Stimulated activated CD4-positive, alpha-beta T cell treated with anti-CD3 and anti-CD28 coated beads, Interleukin-15, amount 100 ng/mL, for 24 hours (primary cell): Measurements from ENCODE around the gene UBASH3B.
A peak's percentile ranks its signal among the peaks of the same experiment; 100 is the strongest.

ENCODE experiments used
- DNase-seq: peaks from one replicate; pipeline ENCODE4 v3.0.0-alpha.2; 2020

The UBASH3B gene

DNA sequence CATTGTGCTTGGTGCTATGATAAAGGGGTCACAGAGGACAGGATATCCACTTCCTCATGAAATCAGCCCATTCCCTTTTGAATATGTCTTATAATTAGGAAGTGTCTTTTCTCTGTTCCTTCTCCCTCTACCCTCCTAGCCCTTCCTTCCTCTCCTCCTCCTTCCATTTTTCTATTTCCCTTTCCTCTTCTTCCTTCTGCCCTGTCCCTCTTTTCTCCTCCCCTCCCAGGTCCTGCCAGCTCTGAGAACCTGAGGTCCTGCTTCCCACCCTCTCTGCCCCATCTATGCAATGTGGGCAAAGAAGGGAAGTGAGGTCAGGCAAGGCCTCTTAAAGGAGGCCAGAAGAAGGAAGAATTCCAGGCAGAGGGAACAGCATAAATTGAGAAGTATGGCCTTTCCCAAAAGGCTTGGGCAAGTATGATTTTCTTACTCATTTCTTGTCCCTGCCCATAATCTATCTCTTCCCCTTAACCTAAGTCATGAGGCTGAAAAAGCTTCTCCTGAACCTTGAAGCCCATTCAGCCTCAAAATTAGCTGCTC lies 7.7 kb upstream of the UBASH3B start:
- DNase-seq: no peak

DNA sequence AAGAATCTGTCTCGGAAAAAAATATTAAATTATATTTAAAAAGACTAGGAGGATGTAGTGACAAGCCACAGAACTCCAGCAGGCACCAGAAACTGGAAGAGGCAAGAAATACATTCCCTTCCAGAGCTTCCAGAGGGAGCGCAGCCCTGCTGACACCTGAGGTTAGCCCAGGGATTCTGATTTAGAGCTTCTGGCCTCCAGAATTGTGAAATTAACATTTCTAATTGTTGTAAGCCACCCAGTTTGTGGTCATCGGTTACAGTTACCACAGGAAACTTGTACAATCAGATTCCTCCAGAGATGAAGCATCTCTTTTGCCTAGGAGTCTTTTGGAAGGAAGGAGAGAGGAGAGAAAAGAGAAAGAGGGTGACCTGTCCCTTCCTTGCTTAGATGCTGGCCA lies 6.4 kb upstream of the UBASH3B start:
- no peak for DNase-seq

DNA sequence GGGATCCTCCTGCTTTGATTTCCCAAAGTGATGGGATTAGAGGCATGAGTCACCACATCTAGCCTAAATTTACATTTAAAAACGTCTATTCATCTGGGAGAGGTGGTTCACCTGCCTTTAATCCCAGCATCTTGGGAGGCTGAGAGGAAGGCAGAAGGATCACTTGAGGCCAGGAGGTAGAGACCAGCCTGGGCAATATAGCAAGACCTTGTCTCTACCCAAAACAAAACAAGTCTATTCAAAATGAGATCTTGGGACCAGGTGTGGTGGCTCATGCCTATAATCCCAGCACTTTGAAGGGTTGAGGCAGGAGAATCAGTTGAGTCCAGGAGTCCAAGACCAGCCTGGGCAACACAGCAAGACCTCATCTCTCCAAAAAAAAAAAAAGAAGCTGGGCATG lies 4.9 kb upstream of the UBASH3B start:
- no peak for DNase-seq

DNA sequence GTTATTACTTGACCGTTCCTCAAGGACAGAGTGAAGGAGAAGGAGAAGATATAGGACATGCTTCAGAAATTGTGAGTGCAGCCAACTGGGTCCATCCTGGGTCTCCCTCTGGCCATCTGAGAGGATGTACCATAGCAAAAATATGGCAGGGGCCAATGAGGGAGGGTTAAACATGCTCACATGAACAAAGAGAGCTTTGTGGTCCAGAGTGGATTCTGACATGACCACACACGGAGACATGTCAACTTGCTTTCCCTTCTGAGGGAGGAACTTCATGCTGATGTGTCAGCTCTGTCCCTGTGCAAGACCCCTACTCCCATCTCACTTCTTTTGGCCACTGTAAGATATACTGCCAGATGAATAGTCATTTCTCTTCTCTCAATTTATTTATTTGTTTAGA lies 3.0 kb upstream of the UBASH3B start:
- no peak for DNase-seq

DNA sequence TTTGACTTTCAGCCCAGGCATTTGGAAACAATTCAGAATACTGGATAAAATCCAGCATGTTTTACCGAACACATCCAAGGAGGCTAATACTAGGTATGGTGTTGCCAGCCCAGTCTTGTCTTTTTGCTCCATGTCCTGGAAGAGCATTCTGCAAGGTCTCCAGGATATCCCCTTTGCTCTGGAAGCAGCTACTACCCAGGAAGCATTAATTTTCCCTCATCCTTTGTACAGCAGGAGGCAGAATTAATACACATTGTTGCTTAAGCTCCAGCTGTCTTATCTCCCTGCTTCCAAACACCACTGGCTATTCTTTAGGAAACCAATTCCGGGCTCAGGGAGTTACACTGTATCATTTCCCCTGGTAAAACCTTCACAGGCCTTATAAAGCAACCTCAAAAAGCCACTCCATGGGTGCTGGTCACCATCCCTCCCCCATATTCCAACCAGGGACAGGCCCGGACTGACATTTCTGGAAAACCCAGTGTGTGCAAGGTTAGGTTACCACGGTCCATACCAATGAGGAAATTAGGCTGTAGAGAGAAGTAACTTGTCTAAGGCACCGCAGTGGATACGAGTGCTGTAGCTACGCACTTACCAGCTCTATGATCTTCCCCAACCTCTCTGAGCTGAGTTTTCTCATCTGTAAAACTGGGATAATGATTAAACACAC lies 1.5 kb upstream of the UBASH3B start:
- no peak for DNase-seq

DNA sequence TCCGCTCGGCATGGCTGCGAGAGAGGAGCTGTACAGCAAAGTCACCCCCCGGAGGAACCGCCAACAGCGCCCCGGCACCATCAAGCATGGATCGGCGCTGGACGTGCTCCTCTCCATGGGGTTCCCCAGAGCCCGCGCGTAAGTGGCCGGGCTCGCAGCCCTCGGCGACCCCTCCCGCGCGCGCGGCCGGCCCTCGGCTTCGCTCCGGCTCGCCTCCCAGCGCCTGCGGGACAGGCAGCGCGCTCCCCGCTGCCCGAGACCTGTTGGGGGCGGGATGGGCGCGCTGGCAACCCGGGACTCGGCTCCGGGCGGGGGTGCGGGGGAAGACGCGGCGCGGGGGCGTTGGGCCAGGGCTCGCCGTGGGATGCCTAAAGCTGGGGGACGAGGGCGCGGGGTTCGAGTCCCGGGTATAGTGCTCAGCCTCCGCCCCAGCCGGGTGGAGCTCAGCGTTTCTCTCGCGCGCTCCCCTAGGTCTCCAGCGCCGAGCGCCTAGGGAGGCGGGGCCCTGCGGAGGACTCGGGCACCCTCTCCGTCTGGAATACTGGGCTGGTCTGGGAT lies 630 bp downstream of the UBASH3B start:
- DNase-seq: peak; percentile 74

DNA sequence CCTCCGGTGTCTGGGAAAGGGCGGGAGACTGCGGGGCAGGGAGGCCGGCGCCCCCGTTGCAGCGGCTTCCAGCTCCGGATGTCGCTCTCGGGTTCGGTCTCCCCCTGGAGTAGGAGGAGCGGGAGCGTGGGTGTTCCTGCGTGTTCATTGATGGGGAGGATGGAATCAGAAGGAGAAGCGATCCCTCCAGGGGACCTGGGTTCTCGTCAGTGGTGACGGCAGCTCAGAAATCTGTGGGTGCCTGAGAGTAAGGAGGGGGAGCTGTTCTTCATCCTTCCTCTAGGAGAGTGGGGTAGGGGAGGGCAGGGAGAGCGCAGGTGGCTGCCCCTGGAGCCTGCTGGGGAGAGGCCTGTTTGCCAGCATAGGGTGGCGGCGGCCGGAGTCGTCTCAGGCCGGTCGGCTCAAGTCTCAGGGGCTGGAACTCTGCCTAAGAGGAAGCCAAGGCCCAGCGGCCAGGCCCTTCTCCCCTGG lies 1.1 kb downstream of the UBASH3B start:
- DNase-seq: peak; percentile 66

DNA sequence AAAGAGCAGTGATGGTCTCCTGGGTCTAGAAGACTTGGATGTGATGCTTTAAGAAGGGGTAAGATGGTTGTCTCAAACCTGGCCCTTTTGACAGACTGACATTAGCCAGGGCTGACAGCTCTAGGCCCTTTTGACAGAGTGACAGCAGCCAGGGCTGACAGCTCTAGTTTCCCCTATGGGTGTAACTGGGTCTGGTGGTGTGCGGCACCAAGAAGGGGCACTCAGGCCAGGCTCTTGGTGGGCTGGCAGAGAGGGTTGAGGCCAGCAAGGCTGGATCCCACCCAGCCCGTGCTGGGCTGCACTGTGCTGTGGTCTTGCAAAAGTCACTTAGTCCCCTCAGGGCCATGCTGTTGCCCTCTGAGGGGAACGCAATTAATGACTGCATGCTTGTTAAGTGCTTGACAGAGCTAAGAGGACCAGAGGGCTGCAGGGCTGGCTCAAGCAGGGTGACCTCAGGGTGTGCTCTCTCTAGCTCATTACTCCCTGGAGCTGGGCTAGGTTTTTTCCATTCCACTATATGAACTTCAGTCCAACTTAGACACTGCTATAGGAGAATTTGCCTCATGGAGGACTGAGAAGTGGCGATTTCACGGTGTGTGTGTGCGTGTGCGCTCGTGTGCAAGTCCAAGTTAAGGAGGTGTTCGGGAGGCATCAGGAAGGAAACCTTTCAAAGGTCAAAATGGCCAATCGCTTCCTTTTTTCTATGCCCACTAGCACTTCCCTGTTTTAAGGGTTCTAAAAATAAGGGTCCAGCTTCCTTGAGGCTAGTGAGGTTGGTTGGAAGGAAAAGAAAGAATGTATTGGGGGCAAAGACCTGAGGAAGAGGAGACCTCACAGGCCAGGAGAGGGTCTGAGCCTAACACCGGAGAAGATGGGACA lies 4.4 kb downstream of the UBASH3B start:
- no peak for DNase-seq

DNA sequence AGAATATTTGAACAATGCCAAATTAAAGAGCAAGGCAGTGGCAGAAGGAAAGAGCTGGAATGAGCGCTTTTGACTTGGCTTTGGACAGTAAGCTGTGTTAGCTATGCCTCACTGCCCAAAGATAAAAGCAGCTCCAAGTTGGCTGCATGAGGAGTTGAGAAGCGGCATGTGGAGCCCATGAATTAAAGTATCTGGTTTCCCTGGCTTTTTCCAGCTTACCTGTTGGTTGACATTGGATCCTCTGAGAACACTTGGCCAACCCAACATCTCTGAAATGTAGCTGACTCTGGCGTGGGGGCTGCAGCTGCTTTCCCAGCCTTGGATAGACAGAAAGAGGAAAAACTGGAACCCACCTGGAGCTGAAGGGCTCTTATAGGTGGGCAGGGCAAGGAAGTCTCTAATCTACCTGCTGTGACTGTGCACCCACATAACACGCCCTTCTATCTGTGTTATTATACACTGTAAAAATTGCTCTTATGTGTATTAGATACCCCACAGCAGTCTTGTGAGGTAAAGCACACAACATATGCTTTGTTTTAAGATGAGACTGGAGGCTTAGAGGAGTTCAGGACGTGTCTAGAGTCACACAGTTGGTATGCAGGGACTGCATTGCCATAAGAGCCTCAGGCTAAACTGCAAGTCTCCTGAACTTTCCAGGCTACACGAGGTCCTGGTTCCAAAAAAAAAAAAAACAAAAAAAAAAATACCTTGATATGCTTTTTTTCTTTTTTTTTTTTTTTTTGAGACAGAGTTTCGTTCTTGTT lies 5.8 kb downstream of the UBASH3B start:
- DNase-seq: no peak

DNA sequence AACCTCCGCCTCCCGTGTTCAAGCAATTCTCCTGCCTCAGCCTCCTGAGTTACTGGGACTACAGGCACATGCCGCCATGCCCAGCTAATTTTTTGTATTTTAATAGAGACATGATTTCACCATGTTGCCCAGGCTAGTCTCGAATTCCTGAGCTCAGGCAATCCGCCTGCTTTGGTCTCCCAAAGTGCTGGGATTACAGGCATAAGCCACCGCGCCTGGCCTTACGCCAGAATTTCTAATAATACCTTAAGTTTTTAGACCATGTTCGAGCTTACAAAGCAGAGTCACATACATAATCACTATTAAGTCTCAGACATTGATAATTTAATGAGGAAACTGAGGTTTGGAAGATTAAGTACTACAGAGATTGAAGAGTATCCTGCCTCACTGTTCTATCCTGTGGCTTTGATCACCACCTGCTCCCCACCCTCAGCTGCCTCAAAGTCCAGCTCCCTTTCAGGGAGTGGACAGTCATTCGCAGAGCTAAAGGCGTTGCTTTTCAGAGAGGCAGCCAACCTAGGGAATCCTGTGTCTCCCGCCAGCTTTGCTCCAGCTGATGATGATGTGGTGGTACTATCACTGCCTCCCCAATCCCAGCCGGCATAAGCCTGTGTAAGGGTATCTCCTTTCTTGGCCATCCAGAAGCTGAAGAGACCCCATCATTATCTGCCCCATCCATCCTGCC lies 7.7 kb downstream of the UBASH3B start:
- DNase-seq: no peak

DNA sequence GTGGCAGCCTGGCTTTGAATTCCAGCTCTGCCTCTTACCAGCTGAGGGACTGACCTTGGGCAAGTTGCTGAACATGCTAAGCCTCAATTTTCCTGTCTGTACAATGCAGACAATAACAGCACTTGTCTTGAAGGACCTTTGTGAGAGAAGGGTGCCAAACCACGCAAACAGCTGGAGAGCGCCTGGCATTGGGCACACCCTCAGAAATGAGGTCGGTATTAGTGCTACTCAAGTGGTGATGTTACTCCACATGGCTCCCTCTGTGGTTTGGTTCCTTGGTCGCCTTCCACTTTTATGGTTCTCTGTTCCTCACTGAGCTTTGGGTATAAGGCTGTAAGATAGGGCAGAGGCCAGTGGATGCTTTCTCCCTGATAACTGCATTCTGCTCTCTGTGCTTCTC lies 8.2 kb downstream of the UBASH3B start:
- DNase-seq: no peak

DNA sequence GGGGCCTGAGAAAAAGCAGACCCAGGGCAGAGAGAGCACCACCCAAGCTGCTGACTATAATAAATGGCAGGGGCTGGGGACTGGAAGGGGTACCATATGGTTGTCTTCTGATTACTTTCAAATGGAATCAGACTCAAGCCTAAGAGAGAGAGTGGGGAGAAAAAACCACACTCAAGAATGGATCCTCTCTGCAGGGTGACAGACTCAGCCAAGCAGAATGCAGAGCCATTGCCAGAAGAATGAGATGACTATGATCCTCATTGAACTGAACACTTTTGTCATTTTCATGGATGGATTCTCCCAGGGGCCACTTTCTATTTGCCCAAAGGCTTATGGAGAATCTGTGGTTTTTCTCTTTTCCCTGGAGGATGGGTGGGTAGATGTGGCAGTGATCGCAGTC lies 8.7 kb downstream of the UBASH3B start:
- DNase-seq: no peak

DNA sequence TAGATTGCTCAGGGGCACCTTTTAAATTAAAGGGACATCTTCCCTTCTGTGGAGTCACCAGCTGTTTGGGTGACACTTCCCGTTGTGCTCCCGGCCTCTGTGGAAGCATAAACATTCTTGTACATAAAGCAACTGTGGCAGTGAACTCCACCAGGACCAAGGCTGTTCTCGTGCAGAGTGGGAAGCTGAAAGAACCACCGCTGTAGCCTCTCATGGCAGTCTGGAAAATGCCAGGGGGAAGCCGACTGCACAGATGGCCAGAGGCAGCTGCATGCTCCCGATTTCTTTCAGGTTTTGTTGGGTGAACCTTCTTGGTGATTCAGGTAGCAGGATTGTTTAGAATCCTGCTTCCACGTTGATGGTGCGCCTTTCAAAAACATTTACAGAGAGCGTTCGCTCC lies 10.3 kb downstream of the UBASH3B start:
- DNase-seq: no peak

DNA sequence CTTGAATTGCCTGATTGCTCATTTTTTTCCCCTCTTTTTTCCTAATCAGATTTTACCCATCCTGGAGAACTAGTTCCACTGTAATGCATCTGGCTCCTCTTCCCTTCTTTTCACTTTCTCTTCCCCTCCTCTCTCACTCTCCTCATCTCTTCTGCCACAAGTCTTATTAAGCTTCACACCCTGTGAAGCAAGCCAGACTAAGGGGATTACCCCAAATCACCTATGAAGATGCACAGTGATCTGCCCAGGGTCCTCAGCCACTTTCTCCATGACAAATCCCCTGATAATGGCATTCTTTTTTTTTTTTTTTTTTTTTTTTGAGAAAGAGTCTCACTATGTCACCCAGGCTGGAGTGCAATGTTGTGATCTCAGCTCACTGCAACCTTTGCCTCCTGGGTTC lies 11.2 kb downstream of the UBASH3B start:
- DNase-seq: no peak

DNA sequence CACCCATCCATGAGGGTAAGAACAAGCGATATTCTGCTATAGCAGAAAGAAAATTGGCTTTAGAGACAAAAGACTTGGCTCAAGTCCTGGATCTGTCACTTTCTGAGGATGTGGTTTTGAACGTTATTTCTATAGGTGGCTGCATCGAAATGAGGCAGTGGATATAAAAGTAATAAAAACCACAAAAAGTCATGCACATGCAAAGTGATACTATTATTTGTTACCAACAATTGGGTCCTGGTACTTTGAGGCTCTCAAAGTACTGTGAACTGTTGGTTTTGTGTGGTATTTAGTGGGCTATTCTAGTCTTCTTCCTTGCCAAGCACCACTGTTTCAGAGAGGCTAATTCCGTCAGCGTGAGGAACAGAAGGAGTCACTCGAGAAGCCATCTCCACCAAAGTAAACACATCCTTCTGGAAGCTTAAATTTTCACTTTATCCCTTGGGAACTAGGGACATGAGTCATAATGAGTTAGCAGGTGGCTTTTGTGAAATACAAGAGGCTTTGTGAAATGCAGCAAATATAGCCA lies 13.1 kb downstream of the UBASH3B start:
- no peak for DNase-seq

DNA sequence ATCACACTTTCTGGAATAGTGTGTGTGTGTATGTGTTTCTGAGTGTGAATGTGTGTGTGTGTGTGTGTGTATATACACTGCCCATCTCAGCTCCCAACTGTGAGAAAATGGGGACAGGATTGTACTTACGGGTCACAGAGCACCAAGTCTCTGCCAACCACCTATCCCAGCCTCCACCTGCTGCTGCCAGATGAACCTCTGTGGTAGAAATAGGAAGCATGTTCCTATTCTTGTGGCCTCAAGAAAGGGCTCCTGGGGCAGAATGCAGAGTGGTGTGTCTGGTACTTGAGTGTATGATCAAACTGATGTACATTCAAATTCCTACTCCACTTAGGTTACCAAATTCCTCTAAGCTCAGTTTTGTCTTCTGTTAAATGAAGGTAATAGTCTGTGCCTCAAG lies 14.6 kb downstream of the UBASH3B start:
- no peak for DNase-seq

DNA sequence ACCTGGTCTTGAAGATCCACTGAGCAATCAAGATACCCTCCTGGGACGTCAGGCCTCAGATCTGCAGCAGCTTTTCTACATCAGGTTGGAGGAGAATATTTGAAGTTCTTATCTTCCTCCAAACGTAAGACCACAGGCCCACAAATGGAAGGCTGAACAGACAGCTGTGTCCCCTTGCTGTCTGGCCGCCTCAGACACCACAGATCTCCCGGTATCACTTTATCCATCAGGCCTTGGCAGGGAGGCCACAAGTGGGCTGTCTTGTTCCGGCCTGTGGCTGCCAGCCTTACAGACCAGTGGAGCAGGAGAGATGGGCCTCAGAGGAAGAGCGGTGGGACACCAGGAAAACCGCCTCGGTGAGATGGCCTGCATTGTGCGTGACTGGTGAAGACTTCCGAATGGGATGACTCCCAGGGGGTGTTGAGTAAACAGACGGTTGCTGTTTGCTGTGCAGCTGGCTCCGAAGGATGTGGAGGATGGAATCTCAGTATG lies 15.9 kb downstream of the UBASH3B start:
- no peak for DNase-seq

DNA sequence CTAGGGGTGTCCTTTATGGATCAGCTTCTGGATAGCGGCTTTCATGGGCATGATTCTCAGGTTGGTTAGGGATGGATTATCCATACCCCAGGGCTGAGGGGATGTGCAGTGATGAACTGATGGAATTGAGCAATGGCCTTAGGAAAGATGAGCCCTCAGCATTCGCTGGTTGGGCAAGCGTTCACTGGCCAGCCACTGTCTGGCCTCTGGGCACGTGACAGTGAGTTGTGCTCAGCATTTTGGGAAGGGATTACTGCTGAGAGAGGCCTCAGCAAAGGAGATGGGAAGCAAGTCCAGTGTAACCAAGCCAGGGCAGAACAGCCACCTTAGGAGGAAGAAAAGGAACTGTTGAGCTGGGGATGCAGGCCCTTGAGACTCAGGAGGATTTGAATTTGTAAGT lies 17.4 kb downstream of the UBASH3B start:
- no peak for DNase-seq

DNA sequence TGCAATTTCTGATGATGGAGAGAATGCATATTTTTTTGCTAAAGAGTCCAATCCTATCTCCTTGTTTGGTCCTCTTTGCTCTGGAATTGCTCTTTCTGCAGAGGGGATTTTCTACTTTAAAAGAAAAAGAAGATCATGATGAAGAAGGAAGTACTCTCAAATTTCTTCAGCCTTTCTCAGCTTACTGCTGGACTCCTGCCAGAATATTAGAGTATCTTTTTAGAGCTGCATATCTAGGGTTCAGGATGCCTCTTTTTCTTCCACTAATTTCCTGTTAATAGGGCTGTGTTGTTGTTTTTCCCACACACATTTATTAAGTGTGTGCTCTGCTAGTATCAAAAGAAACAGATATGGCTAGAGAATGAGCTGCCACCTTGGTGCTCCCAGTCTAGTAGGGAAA lies 18.2 kb downstream of the UBASH3B start:
- DNase-seq: no peak

DNA sequence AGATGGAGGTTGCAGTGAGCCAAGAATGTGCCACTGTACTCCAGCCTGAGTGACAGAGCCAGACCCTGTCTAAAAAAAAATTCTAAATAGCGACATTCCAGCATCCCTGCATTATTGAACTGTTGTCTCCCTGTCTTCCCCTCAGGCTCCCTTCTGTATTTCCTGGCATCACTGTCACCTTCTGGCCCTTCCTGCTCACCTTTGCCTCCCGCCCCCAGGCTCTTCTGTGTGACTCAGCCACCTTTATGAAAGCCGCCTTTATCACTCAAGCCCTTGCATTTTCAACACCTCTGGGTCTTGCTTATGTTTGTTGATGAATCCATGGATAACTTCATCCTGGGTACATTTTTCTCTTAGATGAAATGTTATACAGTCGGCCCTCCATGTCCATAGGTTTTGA lies 21.1 kb downstream of the UBASH3B start:
- DNase-seq: peak; percentile 41

DNA sequence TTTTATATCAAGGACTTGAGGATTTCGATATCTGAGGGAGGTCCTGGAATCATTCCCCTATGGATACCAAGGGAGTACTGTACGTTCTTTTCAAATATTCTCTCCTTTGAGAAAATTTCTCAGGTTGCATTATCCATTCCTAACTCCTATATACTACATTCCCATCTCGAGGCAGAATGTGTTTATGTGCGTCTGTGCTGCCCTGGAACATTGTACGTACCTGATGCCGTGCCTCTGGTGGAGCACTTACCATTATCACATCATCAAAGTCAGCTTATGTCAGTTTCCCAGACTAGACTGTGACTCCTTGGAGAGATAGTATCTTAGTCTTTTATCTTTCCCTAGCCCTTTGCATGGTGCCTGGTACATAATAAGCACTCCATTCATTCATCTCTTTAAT lies 21.7 kb downstream of the UBASH3B start:
- DNase-seq: no peak

DNA sequence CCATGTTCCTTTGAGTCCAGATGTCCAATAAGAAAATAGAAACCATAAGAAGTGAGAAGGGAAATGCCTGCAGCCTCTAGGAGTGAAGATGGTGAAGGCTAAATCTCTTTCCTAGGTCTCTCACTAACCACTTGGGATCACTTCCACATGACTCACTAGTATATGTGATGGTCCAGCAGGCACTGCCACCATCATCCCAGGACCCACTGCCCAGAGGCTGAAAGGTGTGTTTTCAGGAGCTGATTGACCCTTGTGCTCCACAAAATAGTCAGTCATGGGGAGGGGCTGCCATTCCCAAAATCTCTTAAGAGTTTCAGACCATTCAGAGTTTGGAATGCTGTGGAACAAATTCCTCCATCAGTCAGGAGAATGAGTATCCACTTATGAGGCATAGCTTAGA lies 22.9 kb downstream of the UBASH3B start:
- DNase-seq: no peak
